Suprapubic skin (tissue), 3 donors: ENCODE results near the gene PREX1.

Experiments used
- POLR2A ChIP-seq, 2 donors: fragments of 450-650 bp; IDR thresholded peaks; one replicate each; pipeline ENCODE4 v1.6.1; 2017; ENCODE audit warnings: antibody characterized with exemption in 2 of 2, mild to moderate bottlenecking in 2 of 2, moderate library complexity in 2 of 2
- TF ChIP-seq, protein P1 (sequence below), 2 donors: fragments of 200-600 bp in 1 of 2; fragments of 450-650 bp in 1 of 2; sonication (generic) in 1 of 2; IDR thresholded peaks; one replicate each; pipeline ENCODE4 v1.5.1; 2016 to 2019; ENCODE audit warnings: antibody characterized with exemption in 2 of 2, mild to moderate bottlenecking in 1 of 2, moderate library complexity in 1 of 2

DNA sequence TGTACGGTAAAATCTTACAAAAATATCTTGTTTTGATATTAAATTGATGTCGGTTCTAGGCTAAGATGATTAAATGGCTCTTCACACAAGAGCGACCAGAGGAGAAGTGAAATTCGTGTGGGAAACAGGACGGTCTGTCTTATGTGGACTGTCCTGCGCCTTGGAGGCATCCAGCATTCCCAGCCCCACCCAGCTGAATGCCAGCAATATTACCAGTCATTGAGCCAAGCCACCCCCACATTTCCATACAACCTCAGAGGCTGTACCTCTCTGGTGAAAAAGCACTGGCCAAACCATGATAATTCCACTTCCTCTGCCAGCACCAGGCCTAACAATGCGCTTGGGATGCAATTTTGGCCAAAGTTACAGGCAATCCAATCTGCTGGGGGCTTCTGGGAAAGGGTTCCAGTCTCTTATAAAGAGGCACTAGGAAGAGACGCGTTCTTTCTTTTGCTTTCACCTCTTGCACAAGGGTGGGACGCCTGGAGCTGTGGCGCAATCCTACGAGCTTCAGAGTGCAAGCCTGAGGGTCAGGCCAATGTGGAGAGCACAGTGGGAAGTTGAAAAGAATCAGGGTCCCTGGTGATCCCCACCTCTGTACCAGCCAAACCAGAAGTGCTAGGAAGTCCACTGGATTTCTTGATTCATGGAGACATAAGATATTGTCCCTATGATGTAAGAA, 213.1 kb downstream of the PREX1 start:
- no peak for TF ChIP-seq POLR2A (IDR thresholded peaks at IDR 0.05)
- TF ChIP-seq, protein P1, sequence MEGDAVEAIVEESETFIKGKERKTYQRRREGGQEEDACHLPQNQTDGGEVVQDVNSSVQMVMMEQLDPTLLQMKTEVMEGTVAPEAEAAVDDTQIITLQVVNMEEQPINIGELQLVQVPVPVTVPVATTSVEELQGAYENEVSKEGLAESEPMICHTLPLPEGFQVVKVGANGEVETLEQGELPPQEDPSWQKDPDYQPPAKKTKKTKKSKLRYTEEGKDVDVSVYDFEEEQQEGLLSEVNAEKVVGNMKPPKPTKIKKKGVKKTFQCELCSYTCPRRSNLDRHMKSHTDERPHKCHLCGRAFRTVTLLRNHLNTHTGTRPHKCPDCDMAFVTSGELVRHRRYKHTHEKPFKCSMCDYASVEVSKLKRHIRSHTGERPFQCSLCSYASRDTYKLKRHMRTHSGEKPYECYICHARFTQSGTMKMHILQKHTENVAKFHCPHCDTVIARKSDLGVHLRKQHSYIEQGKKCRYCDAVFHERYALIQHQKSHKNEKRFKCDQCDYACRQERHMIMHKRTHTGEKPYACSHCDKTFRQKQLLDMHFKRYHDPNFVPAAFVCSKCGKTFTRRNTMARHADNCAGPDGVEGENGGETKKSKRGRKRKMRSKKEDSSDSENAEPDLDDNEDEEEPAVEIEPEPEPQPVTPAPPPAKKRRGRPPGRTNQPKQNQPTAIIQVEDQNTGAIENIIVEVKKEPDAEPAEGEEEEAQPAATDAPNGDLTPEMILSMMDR (IDR thresholded peaks at IDR 0.05), result no peak
